ENCODE results near the gene ZNF319.

DNA sequence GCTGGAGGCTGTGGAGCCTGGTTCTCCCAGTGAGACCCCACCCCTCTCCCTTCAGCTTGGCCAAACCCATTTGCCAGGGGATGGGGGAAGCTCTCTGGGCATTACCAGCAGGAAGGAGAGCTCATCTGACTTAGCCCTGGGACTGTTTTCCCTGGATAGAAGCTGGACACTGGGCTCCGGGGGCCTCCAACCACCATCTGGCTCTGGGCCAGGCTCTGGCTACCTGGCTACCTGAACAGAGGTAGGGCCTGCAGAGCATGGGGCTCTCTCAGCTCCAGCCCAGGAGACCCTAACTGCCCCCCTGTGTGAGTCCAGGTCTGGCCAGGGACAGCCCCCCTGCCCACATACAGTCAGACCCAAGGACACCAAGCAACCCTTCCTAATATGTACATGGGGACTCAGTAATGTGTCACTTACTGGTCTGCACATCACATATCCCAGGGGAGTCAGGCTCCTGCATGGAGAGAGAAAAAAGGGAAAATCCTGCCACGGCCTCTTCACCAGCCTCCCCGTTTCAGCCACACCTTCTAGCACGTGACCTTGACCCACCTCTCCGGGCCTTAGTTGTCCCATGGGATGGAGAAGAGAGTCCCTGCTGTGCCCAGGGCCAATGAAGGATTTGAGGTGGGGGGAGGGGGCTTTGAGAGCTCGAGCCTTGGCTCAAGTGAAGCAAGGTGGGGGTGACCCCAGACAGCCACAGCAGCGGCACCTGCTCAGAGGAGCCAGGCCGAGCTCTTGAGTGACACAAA is 43.4 kb downstream of the ZNF319 start:
- TF ChIP-seq TAF1 (IDR thresholded peaks at IDR 0.05; ENCODE audit: low read depth, low read length): no peak
- TF ChIP-seq POLR2A (IDR thresholded peaks at IDR 0.05; ENCODE audit: low read depth, low read length): no peak
